KMS-11 (cell line): Measurements from ENCODE around the gene KRT9.

Experiments used
- H2AFZ ChIP-seq: fragments of 200-600 bp; sonication (generic); 2 replicates; pipeline ENCODE4 v1.6.1; 2016; ENCODE audit warnings: antibody characterized with exemption, mixed run types, low read depth
- H3K27ac ChIP-seq: fragments of 200-600 bp; sonication (generic); 2 replicates; pipeline ENCODE4 v1.6.1; 2016; ENCODE audit warnings: mild to moderate bottlenecking, mixed run types
- H3K27me3 ChIP-seq: fragments of 200-600 bp; sonication (generic); 2 replicates; pipeline ENCODE4 v1.6.1; 2017; ENCODE audit warnings: mild to moderate bottlenecking, low read depth, mixed run types, moderate library complexity; ENCODE audit not compliant: insufficient read depth
- H3K36me3 ChIP-seq: fragments of 200-600 bp; sonication (generic); 2 replicates; pipeline ENCODE4 v1.6.1; 2017; ENCODE audit warnings: mild to moderate bottlenecking, mixed run types; ENCODE audit not compliant: insufficient read depth
- H3K4me1 ChIP-seq: fragments of 200-600 bp; sonication (generic); 2 replicates; pipeline ENCODE4 v1.6.1; 2016; ENCODE audit warnings: mild to moderate bottlenecking, low read depth, mixed run types; ENCODE audit not compliant: poor library complexity, severe bottlenecking
- H3K4me2 ChIP-seq: fragments of 200-600 bp; sonication (generic); 2 replicates; pipeline ENCODE4 v1.7.0; 2016; ENCODE audit warnings: mild to moderate bottlenecking, mixed run types
- H3K4me3 ChIP-seq: fragments of 200-600 bp; sonication (generic); IDR thresholded peaks from 2 replicates; pipeline ENCODE4 v1.6.1; 2017; ENCODE audit warnings: low read depth, low read length, mixed read lengths; ENCODE audit not compliant: insufficient read depth
- H3K79me2 ChIP-seq: fragments of 200-600 bp; sonication (generic); 2 replicates; pipeline ENCODE4 v1.6.1; 2016; ENCODE audit warnings: low read depth, mixed run types; ENCODE audit not compliant: insufficient read depth
- H3K9ac ChIP-seq: fragments of 200-600 bp; sonication (generic); 2 replicates; pipeline ENCODE4 v1.6.1; 2016; ENCODE audit warnings: mild to moderate bottlenecking, mixed run types
- H4K20me1 ChIP-seq: fragments of 200-600 bp; sonication (generic); 2 replicates; pipeline ENCODE4 v1.6.1; 2016; ENCODE audit warnings: mild to moderate bottlenecking, mixed run types; ENCODE audit not compliant: insufficient read depth
- CTCF ChIP-seq: fragments of 200-600 bp; sonication (generic); conservative IDR thresholded peaks from 2 replicates; pipeline ENCODE4 v1.6.1; 2017; ENCODE audit warnings: low read depth, mild to moderate bottlenecking, antibody characterized with exemption, low read length, moderate library complexity, mixed read lengths

The KRT9 gene

GRCh38 chr17:41521574-41522261, 50.1 kb downstream of the KRT9 start:
- H3K4me3 ChIP-seq, result no peak overlapping the region
- no peak overlapping the region for H3K4me2 ChIP-seq
- TF ChIP-seq CTCF, result no peak
- H3K4me1 ChIP-seq, result no peaks in the 10 kb centered on the region
- no peak overlapping the region for H3K9ac ChIP-seq
- H3K79me2 ChIP-seq, result no peaks in the 10 kb centered on the region
- no peak overlapping the region for H3K27ac ChIP-seq
- H3K36me3 ChIP-seq, result no peaks in the 10 kb centered on the region
- H4K20me1 ChIP-seq, result no peaks in the 10 kb centered on the region
- H3K27me3 ChIP-seq, result no peaks in the 10 kb centered on the region; the same call in 1 of the 2 replicates
- H2AFZ ChIP-seq, result no peak overlapping the region

GRCh38 chr17:41520821-41521521, 50.9 kb downstream of the KRT9 start:
- H3K4me2 ChIP-seq, result no peak overlapping the region

GRCh38 chr17:41519501-41520224, 52.2 kb downstream of the KRT9 start:
- Histone ChIP-seq H3K79me2 (no peaks in the 10 kb centered on the region), H3K36me3 (no peaks in the 10 kb centered on the region), H3K9ac (no peak overlapping the region), H2AFZ (no peak overlapping the region), H3K27ac (no peak overlapping the region), H3K4me2 (no peak overlapping the region), H3K4me3 (no peak overlapping the region), H4K20me1 (no peaks in the 10 kb centered on the region), H3K27me3 (no peaks in the 10 kb centered on the region; the same call in 1 of the 2 replicates), H3K4me1 (no peaks in the 10 kb centered on the region)
- TF ChIP-seq CTCF, result no peak

More at GRCh38 chr17:41520821-41521521, 50.9 kb downstream of the KRT9 start:
- H4K20me1 ChIP-seq, result no peaks in the 10 kb centered on the region
- no peak for TF ChIP-seq CTCF
- no peak overlapping the region for H3K9ac ChIP-seq
- no peaks in the 10 kb centered on the region for H3K4me1 ChIP-seq
- H3K4me3 ChIP-seq, result no peak overlapping the region
- no peaks in the 10 kb centered on the region for H3K36me3 ChIP-seq
- no peak overlapping the region for H2AFZ ChIP-seq
- no peaks in the 10 kb centered on the region for H3K79me2 ChIP-seq
- H3K27me3 ChIP-seq, result no peaks in the 10 kb centered on the region; the same call in 1 of the 2 replicates
- H3K27ac ChIP-seq, result no peak overlapping the region

- TF ChIP-seq CTCF, result no peak
- Histone ChIP-seq H3K36me3 (no peaks in the 10 kb centered on the region), H4K20me1 (no peaks in the 10 kb centered on the region), H3K4me1 (no peaks in the 10 kb centered on the region), H3K9ac (no peak within 1 kb of the TSS), H3K27me3 (no peaks in the 10 kb centered on the region), H3K79me2 (no peaks in the 10 kb centered on the region), H3K4me3 (no peak within 1 kb of the TSS), H3K27ac (no peak within 1 kb of the TSS), H2AFZ (no peak within 1 kb of the TSS), H3K4me2 (no peak within 1 kb of the TSS)
Observed at GRCh38 chr17:41518789-41519449, 52.9 kb downstream of the KRT9 start, which contains the start of gene KRT15. TSS of gene KRT15 (minus strand) at chr17:41518890. CDS start at chr17:41518827, 63 bp downstream.
